Sigmoid colon (tissue), 3 donors: Measurements from ENCODE around the gene PTPN6.

Source experiments
- CTCF ChIP-seq, 4 experiments: fragments of 450-650 bp in 3 of 4; fragments of 200-600 bp in 1 of 4; IDR thresholded peaks; one replicate each; pipeline ENCODE4 v1.5.1; 2016 to 2019; ENCODE audit warnings: antibody characterized with exemption in 4 of 4, mild to moderate bottlenecking in 3 of 4, moderate library complexity in 2 of 4
- POLR2A ChIP-seq, 2 donors: fragments of 450-650 bp; IDR thresholded peaks; one replicate each; pipeline ENCODE4 v1.6.1; 2016; ENCODE audit warnings: antibody characterized with exemption in 2 of 2, mild to moderate bottlenecking in 2 of 2, moderate library complexity in 2 of 2

DNA sequence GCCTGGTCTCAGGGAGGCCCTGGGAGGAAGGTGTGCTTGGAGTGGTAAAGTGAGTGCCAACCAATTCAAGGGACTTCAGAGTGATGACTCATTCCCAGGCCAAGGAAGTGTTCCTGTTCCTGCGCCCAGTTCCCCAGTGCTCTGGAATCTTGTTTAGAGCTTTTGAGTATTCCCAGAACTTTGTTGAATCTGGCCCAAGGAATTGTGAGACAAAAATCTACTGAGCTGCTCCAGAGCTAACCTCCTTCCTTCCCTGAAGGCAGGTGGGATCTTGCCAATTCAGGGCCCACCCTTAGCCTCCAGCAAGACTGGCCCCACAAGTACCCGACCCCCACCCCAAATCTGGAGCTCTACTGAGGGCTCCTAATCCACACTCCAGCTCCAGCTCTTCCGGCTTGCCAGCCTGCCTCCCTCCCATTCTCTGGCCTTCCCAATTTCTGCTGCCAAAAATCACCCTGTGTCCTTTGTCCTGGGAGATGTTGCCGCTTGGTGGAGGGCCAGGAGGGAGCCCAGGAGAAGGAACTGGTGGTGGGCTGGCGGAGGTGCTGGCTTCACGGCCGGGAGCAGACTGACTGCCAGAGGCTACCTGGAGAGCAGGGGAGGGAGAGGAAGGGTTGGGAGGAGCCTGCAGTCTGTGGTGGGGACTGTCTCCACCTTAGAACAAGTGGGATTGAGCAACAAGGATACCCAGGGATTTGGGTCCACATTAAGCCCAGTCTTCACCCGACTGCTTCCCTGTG lies 25.4 kb upstream of the PTPN6 start:
- TF ChIP-seq POLR2A (IDR thresholded peaks at IDR 0.05) (peak in 1 of 2 donors; percentile 28), CTCF (IDR thresholded peaks at IDR 0.05) (peak in 1 of 4 experiments; percentile 24)
